Bone marrow (tissue), 2 donors: Measurements from ENCODE around the gene DLX3.
A peak's percentile ranks its signal among the peaks of the same experiment; 100 is the strongest.

Experiments
- DNase-seq, 2 donors: peaks; one replicate each; lab custom pipeline; 2025; lab: John Stamatoyannopoulos, UW

DLX3 gene

DNA sequence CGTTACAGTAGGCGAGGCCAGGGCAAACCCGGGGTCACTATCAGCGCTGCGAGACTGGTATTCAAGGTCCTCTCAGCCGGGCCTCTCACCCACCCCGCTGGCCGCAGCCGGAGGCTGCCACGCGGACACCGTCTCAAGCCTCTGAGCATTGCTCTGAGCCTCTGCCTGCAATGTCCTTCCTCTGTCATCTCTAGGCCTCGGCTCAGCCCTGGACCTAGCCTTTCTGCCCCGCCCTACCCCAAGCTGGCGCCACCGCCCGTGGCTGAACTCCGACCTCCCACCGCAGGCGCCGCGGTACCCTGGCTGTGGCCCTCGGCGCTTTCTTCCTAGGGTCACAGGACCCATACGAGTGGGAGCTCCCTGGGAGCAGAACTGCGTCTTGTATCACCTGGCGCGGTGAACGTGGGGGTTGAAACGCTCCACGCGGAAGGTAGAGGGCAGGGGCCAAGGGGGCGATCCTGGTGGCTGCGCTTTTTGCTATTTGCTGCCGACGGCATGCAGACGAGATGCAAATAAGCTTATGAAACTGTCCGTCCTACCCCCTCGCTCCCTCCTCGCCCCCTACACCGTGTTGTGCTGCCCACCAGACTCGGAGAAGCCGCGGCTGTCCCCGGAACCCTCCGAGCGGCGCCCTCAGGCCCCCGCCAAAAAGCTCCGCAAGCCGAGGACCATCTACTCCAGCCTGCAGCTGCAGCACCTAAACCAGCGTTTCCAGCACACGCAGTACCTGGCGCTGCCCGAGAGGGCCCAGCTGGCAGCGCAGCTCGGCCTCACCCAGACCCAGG, 22.3 kb downstream of the DLX3 start:
- DNase-seq, result no peak

DNA sequence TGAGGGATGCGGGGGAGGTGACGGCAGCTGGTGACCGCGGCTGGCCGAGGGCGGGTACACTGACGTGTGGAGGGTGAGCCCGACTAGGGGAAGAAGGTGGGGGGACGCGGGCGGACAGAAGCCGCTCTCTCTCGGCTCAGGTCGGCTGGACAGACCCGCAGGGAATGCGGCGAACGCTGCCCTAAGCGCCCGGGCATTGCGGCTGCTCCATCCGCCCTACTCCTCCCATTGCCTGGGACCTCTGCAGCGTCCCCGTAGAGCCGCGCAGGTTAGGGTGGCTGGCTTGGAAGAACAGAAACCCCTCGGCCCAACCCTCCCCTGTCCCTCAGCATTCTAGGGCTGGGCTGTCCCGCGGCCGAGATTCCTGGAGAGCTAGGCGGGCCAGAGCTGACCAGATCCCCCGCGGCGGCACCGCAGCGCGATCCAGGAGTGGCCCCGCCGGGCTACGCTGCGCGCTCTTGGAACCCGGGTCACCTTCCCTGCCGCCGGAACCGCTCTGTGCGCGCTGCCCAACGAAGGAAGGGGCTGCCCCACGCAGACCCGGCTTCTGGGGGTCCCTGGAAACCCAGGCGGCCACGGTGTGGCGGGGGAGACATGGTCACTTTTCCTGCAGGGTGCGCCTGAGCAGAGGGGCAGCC, 23.1 kb downstream of the DLX3 start:
- DNase-seq, result no peak

DNA sequence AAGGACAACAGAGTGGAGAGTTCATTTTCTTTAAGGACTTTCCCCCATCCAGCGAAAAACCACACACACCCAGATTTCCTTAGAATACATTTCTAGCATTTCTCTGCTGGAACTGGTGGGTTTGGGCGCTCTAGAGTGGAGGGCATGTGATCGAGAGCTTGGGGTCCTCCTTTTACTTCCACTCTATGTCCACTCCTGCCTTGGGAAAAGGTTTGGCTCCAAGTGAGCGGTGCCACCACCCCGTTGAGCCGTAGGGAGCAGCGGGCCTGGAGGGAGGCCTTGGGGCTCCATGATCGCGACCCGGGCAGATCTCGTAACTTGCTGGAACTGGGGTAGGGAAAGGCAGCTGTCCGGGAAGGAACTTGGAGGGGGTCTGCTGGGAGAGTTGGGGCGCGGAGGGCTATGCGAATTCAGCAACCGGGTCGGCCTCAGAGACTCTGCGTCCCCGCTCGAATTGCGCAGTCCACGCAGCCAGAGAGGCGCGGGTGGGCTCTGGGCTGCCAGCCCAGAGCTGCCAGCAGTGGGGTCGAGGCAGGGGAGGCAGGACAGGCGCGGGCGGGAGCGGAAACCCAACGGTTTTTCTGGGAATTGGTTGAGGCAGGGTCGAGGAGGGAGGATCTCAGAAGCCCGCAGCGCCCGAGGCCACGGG, 23.7 kb downstream of the DLX3 start:
- no peak for DNase-seq

DNA sequence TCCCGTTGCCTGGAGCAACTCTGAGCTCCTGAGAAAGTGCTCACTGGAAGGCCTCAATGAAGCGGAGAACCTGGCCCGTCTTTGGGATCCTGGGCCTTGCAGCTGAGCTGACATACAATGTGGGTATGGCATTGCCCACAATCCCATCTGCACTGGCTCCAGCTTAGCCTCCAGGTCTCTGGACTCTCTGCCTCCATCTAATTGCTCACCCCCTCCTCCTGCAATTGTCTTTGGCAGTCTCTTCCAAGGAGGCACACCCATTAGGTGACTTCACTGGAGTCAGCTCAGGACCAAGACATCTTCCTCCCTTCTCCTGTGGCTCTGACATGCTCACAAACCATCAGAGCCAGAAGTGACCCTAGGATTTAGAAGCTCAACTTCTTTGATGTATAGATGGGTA, 24.5 kb downstream of the DLX3 start:
- no peak for DNase-seq

DNA sequence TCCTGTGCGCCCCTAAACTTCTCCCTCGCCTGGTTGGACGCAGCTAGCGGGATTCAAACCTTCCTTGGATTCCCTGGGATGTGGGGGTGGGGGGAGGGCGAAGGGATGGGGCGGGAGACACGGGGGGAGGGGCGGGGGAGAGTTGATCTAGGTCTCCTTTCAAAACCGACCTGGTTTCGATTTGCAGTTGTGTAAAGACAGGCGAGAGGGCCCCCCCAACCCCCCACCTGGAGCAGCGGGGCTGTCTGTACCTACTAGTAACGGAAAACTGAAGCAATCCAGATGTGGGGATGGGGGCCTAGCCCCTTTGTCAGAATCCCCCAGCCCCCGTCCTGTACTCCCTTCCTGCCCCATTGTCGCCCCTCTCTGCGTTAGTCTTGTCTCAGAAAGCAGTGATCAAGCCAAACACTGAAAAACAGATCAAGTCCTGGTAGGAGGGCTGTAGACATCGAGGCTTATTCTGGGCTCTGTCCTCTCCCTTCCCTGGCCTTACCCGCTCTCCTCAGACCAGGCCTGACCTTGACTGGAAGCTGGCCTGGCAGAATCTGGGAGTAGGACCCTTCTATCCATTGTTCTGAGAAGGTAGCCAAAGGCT, 25.1 kb downstream of the DLX3 start:
- DNase-seq, result no peak

DNA sequence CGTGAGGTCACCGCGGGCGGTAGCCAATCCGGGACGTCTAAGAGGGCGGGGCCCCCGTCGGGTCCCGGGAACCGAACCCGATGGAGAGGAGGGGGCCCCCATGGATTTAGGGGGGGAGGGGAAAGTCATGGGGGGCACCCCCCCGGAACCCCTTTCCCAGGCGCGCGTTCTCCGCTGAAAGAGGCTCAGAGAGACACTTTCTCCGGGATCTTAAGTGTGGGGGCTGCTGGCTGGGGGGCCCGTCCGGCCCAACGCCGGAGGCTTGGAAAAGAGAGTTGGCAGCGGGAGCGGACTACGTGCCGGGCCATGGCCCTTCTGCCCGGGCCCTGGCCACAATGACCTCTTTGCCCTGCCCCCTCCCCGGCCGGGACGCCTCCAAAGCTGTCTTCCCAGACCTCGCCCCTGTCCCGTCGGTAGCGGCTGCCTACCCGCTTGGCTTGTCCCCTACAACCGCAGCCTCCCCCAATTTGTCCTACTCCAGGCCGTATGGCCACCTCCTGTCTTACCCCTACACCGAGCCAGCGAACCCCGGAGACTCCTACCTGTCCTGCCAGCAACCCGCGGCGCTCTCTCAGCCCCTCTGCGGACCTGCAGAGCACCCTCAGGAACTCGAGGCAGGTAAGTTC, 25.8 kb downstream of the DLX3 start, which contains the start of gene DLX4:
Gene DLX4 (plus strand): TSS at position 57 of the 626 bp plus-strand sequence. CDS start 279 bp downstream, at position 336.
- no peak for DNase-seq

DNA sequence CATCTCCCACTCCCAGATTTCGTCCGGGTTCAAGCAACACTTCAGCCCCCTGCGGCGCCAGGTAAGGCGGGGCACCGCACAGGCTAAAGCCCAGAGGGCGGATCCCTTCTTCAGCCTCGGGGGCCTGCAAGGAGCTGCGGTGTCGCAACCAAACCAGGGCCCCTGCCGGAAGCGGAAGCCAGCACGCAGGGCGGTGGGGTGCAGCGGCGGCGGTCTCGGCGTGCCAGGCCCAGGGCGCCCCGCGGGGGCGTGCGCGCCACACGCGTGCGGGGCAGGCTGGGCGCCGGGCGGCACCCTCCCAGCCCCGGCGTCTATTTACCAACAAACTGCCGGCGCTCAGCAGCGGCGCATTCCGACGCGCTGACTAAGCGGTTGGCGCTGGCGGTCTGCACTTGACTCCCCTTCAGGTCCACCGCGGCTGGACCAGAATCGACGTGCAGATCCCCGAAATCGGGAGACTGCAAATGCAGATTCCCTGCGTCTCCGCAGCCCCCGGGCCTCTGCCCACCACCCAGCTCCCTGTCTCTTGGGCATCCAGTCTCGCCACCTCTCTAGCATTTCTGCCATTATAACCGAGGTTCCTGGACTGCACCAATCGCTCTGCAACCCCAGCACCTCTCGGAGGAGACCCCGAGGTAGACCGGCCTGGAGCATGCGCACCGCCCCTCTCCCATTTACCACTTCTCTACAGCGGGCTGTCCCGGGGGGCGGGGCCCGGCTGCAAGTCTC, 26.5 kb downstream of the DLX3 start:
- peak in 1 of 2 donors; percentile 17 for DNase-seq

DNA sequence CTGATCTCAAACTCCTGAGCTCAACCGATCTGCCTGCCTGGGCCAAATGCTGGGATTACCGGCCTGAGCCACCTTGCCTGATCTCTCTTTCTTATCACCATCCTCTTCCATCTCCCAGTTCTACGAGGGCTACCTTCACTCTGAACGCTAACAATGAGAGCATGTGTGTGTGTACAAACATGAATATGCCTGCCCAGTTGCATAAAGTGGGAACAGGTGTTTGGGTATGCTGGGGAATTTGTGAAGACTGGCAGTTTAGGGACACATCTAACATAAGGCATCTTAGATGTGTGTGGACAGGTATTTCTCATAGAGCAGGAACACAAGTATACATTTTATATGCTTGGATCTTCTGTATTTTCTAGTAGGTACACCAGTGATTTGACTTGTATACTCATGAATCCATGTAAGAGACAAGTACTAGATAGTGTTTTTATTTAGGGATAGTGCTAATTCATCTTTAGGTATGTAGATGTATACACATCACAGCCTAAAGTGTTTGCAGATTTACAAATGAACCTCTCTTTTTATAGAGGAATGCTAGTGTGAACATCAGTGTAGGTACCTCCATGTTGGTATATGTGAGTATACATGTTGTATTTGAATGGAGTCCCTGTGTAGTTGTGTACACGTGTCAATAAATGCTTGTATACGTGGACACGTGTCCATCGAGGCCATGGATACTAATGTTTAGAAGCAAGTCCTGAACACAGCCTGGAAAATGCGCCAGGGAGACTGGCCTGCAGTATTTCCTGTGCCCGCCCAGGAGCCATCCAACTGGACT, 27.2 kb downstream of the DLX3 start:
- DNase-seq, result no peak

DNA sequence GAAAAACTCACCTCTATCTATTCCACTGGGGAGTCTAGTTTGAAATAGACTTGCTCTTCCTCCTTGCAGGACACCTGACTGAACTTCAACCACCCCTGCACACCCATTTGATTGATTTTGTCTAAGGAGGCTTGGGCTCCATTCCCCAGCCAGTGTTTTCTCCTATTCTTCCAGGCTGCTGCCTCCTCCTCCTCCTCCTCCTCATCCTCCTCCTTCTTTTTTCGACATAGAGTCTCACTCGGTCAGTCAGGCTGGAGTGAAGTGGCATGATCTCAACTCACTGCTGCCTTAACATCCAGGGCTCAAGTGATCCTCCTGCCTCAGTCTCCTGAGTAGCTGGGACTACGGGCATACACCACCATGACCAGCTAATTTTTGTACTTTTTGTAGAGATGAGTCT, 27.8 kb downstream of the DLX3 start:
- DNase-seq, result no peak

DNA sequence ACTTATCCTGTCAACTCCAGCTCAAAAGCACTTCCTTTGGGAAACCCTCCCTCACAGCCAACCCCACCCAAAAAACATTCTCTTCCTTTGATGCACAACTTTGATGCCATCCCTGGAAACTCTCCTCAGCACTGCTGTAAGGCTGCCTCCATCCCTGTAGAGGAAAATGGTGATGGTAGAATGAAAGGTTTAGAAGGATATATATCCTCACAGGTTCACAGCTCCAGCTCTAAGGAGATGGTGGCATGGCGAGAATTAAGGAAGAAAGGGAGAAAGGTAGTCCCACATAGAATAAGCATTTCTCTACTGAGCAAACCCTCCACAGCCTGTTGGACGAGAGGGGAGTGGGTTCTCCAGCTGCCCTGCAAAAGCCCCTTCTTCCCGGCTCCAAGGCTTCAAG, 28.3 kb downstream of the DLX3 start:
- no peak for DNase-seq

DNA sequence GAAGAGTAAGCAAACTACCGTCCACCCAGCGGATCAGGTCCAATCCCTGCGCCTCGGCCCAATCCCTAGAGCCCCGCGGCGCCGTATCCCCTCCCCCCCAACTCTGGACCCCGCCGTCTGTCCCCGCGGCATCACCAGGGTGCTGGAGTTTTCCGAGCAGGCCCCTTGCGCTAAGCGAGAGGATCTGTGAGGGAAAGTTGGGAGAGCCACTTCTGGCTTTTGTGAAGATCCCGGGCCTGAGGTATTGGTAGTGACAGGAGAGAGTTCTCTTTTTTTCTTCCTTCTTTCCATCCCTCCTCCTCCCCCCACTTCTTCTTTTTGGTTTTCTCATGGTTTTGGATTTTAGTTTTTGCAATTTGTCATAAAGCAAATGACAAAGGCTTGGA, 29.5 kb downstream of the DLX3 start:
- no peak for DNase-seq

DNA sequence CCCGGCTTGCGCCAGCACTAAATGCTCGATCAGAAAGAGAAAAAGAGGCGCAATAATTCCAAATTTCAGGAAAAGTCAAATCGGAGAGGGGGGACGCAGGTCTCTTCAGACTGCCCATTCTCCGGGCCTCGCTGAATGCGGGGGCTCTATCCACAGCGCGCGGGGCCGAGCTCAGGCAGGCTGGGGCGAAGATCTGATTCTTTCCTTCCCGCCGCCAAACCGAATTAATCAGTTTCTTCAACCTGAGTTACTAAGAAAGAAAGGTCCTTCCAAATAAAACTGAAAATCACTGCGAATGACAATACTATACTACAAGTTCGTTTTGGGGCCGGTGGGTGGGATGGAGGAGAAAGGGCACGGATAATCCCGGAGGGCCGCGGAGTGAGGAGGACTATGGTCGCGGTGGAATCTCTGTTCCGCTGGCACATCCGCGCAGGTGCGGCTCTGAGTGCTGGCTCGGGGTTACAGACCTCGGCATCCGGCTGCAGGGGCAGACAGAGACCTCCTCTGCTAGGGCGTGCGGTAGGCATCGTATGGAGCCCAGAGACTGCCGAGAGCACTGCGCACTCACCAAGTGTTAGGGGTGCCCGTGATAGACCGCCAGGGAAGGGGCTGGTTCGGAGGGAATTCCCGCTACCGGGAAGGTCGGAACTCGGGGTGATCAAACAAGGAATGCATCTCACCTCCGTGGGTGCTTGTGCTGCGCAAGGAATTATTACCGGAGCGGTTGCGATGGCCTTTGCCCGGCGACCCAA, 30.1 kb downstream of the DLX3 start:
- no peak for DNase-seq

DNA sequence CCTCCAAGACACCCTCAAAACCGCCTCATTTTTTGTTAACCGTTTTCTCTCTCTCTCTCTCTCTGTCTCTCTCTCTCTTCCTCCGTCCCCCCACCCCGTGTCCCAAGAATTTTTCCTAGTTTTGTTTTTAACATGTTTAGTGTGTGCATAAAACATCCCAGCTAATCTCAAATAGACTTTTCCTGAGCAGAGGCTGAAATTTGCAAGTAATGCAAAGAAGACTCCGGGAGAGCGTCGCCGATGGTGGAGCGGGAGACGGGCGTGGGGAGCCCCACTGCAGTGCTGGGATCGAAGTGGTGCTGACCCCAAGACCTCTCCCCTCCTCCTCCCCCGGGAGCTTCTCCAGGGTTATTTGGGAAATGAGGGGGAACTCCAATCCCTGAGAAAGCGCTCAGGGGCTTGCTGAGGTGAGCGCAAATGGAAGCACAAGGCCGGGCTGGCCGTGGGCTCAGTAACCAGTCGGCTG, 30.7 kb downstream of the DLX3 start:
- no peak for DNase-seq

DNA sequence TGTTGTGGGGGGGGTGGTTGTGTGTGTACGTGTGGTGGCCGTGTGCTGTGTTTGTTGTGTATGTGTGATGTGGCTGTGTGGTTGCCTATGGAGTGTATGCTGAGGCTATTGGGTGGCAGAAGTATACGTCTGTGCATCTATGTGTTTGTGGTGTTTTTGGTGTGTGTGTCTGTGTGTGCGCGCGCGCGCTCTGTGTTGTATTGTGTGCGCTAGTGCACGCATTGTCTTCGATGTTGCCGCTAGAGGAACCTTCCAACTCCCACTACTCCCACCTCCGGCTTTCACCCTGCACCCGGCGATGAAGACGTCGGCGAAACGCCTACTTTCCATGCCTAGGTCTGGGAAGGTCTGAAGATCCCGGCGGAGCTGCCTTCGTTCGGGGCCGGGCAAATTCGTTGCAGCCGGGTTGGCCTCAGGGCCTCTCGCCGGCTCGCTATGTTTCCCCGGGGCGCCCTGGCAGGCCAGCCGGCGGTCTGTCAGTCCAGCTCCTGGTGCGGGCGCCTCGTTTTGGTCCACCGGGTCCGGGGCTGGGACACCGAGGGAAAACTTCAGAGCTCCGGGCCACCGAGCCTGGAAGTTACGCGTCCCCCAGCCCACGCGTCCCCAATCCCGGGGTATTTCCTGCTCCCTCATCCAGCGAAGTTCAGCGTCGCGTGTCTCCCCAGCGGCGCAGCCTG, 31.3 kb downstream of the DLX3 start:
- no peak for DNase-seq

DNA sequence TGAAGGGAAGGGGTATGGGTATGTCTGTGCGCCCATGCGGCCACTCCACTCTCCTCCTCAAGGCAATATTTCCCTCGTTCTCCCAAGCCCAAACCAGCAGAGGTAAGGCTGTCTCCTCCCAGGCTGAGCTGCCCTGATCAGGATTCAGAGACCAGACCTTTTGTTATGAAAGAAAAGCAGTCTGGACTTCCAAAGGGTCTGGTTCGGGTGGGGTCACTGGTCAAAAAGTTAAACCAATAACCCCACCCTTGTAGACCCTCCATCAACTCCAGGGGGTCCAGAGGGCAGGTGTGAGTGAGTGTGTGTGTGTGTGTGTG, 31.8 kb downstream of the DLX3 start:
- DNase-seq, result no peak

DNA sequence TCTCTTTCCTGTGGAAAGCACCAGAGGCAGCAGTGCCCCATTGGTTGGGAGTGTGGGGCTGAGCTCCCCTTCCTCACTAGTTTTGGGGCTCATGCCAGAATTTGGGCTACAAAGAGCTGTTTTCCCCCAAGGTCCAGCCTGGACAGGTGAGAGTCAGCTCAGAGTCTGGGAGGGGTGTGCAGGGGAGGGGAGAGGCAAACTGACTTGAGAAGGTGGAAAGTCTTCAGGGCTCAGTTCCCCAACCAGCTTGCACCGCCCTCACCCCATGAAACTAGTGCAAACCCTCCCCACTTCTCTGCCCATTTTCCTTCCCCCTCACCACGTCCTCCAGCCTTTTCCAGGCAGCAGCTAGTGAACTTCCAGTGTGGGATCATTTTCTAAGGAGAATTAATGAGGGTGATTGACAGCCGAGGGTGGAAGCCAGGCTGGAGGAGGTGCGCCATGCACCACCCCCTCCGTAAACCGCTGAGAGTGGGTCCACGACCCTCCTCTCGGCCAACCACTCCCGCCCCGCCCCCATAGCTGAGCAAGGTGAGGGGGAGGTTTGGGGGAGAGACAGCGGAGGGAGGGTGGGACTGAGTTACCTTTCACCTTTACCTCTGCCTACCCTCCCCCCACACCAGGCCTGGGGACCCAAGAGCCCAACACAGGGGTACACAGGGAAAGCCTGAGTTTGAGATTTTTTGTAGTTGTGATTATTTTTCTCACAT, 32.3 kb downstream of the DLX3 start:
- no peak for DNase-seq

DNA sequence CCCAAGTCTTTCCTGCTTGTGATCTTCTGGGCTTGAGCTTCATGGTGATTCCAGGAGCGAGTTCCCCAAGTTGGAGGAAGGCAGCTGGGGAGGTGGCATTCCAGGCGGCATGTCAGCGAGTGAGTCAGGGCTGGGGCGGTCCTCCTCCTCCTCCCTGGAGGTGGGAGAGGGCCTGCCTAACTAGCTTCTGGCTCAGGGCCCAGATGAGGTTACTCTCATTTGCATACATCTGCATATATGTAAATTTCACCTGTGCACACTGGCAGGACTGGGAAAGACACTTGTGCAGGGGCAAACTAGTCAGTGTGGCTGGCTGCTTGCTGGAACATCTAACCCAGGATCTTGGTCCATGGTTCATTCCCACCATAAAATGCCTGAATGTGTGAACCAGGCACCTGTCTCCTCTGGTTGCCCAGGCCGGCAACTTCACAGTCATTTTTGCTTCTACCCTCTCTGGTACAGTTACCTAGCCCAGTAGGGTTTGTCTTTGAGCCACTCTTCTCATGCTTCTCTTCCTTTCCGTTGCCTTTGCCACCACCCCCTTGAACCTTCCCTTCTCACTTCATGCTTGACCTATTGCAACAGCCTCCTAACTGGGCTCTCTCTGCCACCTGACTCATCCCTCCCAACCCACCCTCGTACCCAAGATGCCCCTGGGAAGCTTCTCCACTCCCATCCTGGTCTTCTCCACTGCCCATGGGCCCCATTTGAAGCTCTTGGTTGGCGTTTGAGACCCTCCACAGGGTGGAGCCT, 35.7 kb downstream of the DLX3 start:
- DNase-seq, result no peak

DNA sequence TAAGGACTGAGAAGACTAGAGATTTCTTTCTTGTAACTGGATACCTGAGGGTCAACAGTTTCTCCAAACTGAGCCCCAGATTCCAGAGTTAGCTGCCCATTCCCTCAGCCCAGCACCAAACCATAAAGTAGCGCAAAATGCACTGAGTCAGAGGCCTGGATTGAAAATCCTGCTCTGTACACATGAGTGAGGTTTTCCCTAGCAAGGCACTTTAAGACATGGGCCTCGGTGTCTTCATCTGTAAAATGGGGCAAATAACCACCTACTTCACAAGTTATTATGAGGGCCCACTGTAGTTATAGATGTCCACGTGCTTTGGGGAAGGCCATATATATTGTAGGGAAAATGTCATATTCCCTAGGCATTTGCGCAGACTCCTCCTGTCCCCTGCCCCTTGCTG, 36.3 kb downstream of the DLX3 start:
- no peak for DNase-seq
